Tibial artery (tissue), 4 donors: ENCODE measurements around the gene TOMM40.

Experiments
- DNase-seq, 2 donors: peaks; one replicate each; pipeline ENCODE4 v3.0.0-alpha.2; 2019
- H3K27ac ChIP-seq, 2 donors: fragments of 200-600 bp; sonication (generic) in 1 of 2; 1 replicate in 1 of 2; 2 replicates in 1 of 2; pipeline ENCODE4 v1.5.1; 2018 to 2019; ENCODE audit warnings: mild to moderate bottlenecking in 1 of 2
- H3K27me3 ChIP-seq, 2 donors: fragments of 200-600 bp; sonication (generic) in 1 of 2; one replicate each; pipeline versions ENCODE4 v1.5.1 to v1.6.0; 2016 to 2019
- H3K36me3 ChIP-seq, 3 donors: fragments of 200-600 bp; sonication (generic) in 2 of 3; one replicate each; pipeline ENCODE4 v1.5.1; 2016 to 2019; ENCODE audit warnings: mild to moderate bottlenecking in 2 of 3
- H3K4me1 ChIP-seq, 4 donors: fragments of 200-600 bp; sonication (generic) in 2 of 4; 1 replicate in 3 of 4; 2 replicates in 1 of 4; pipeline ENCODE4 v1.5.1; 2016 to 2019
- H3K4me3 ChIP-seq, 2 donors: fragments of 200-600 bp; sonication (generic) in 1 of 2; 1 replicate in 1 of 2; 2 replicates in 1 of 2; pipeline ENCODE4 v1.5.1; 2018 to 2019; ENCODE audit warnings: mild to moderate bottlenecking in 2 of 2
- H3K9me3 ChIP-seq, 3 donors: fragments of 200-600 bp; sonication (generic) in 1 of 3; one replicate each; pipeline ENCODE4 v1.5.1; 2016 to 2019
- CTCF ChIP-seq, 2 experiments: fragments of 200-600 bp in 1 of 2; fragments of 450-650 bp in 1 of 2; IDR thresholded peaks; one replicate each; pipeline ENCODE4 v1.5.1; 2017 to 2019; ENCODE audit warnings: antibody characterized with exemption in 2 of 2, mild to moderate bottlenecking in 1 of 2, moderate library complexity in 1 of 2
- intact Hi-C: fragments of 100-400 bp; cut with DNase I; formaldehyde crosslinking; loops from one replicate; pipeline ENCODE4 v1.15.0; 2023; ENCODE audit warnings: low total_unique reads

Gene TOMM40

GRCh38 chr19:44889830-44890365 is 1.2 kb upstream of the TOMM40 start:
- Histone ChIP-seq H3K27me3 (no peaks in the 10 kb centered on the region), H3K4me1 (peaks cover 0 to 27% (median 21%) of the 10 kb centered on the region in 4 donors), H3K9me3 (no peaks in the 10 kb centered on the region), H3K27ac (peak overlapping the region; percentile 86 to 90), H3K36me3 (peaks cover 42 to 61% (median 46%) of the 10 kb centered on the region in 3 donors), H3K4me3 (peak overlapping the region; percentile 54 to 68)
- intact Hi-C loops = no loop called here
- no peak for DNase-seq
- no peak for TF ChIP-seq CTCF (IDR thresholded peaks at IDR 0.05)

- peak overlapping the region; percentile 54 to 68 for H3K4me3 ChIP-seq
- peak; percentile 100 for DNase-seq
- H3K27me3 ChIP-seq = no peaks in the 10 kb centered on the region
- H3K9me3 ChIP-seq = no peaks in the 10 kb centered on the region
- intact Hi-C loops = no loop called here
- H3K36me3 ChIP-seq = peaks cover 48 to 64% (median 48%) of the 10 kb centered on the region in 3 donors
- peaks cover 0 to 27% (median 21%) of the 10 kb centered on the region in 4 donors for H3K4me1 ChIP-seq
- no peak for TF ChIP-seq CTCF (IDR thresholded peaks at IDR 0.05)
- peak overlapping the region; percentile 86 to 90 for H3K27ac ChIP-seq
Measured at GRCh38 chr19:44890366-44891015, 563 bp upstream of the TOMM40 start.

GRCh38 chr19:44892932-44893331 is 1.9 kb downstream of the TOMM40 start:
- Histone ChIP-seq H3K27me3 (no peaks in the 10 kb centered on the region), H3K36me3 (peaks cover 45 to 64% (median 57%) of the 10 kb centered on the region in 3 donors), H3K4me1 (peaks cover 0 to 27% (median 21%) of the 10 kb centered on the region in 4 donors), H3K9me3 (no peaks in the 10 kb centered on the region), H3K4me3 (no peak overlapping the region), H3K27ac (no peak overlapping the region)
- DNase-seq = no peak
- intact Hi-C loops = no loop called here
- no peak for TF ChIP-seq CTCF (IDR thresholded peaks at IDR 0.05)

DNA sequence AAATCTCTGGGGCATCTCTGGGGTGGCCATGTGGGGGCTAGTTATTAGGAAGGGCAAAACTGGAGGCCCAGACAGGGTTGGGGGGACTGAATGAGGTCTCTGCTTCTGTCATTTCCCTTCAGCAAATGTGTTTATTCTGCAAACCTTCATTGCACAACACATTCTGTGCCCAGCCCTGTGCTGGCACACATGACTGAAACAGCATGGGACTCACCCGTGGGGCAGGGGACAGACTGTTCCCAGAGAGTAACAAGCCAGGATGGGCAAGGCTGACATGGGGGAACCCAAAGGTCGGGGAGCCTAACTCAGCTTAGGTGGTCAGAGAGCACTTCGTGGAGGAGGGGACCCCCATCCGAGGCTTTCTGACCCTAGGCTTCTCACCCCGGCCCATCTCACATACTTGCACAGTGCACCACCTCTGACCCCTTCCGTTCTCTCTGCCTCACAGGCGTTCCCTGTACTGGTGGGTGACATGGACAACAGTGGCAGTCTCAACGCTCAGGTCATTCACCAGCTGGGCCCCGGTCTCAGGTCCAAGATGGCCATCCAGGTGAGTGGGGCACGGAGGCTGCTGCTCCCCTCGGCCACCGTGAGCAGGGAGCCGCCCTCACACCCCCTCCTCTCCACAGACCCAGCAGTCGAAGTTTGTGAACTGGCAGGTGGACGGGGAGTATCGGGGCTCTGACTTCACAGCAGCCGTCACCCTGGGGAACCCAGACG is 2.4 kb downstream of the TOMM40 start:
- H3K36me3 ChIP-seq = peaks cover 45 to 64% (median 55%) of the 10 kb centered on the region in 3 donors

GRCh38 chr19:44894052-44894400 is 3.0 kb downstream of the TOMM40 start:
- intact Hi-C loops = no loop called here
- Histone ChIP-seq H3K4me1 (peaks cover 0 to 27% (median 21%) of the 10 kb centered on the region in 4 donors), H3K27ac (no peak overlapping the region), H3K4me3 (no peak overlapping the region), H3K36me3 (peaks cover 45 to 66% (median 52%) of the 10 kb centered on the region in 3 donors), H3K9me3 (no peaks in the 10 kb centered on the region), H3K27me3 (no peaks in the 10 kb centered on the region)
- DNase-seq = no peak
- TF ChIP-seq CTCF (IDR thresholded peaks at IDR 0.05) = no peak

More for the DNA sequence above, 2.4 kb downstream of the TOMM40 start:
- H3K4me1 ChIP-seq = peaks cover 0 to 27% (median 21%) of the 10 kb centered on the region in 4 donors
- no peak overlapping the region for H3K27ac ChIP-seq
- intact Hi-C loops = no loop called here
- DNase-seq = no peak
- H3K9me3 ChIP-seq = no peaks in the 10 kb centered on the region
- no peak for TF ChIP-seq CTCF (IDR thresholded peaks at IDR 0.05)
- H3K27me3 ChIP-seq = no peaks in the 10 kb centered on the region
- no peak overlapping the region for H3K4me3 ChIP-seq
